HG03025 (cell line): ENCODE results near the gene KIAA1549.
A peak's percentile ranks its signal among the peaks of the same experiment; 100 is the strongest.

Experiments used
- ATAC-seq: cut with Tn5 transposase; IDR thresholded peaks from one replicate; pipeline ENCODE4 v1.9.1; 2021; ENCODE audit warnings: mild to moderate bottlenecking, moderate library complexity; ENCODE audit not compliant: unreplicated experiment, low FRiP score

The KIAA1549 gene

GRCh38 chr7:138887872-138888656 is 93.1 kb downstream of the KIAA1549 start:
- no peak for ATAC-seq

GRCh38 chr7:138887085-138887710 is 94.0 kb downstream of the KIAA1549 start:
- no peak for ATAC-seq

- ATAC-seq = peak; percentile 69
These were observed 94.7 kb downstream of the KIAA1549 start for GRCh38 chr7:138886501-138886917.

- ATAC-seq = no peak
These were observed 95.6 kb downstream of the KIAA1549 start for GRCh38 chr7:138885383-138886147.

DNA sequence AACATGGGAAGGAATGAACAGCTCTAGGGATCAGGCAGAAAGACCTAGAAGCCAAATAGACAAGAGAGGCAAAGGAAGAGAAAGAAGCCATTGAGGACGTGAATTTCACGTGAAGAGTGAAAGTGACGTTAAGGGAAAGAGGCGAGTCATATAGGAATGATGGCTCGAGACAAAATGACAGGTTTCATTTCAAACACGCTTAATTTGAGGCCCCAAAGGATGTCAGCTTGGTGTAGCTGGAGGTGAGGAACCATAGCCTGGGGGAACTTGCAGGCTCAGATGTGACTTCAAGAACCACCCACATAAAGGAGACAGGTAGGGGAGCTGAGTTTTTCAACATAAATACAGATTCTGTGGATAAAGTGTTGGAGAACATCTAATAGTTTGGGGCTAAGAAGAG is 98.9 kb downstream of the KIAA1549 start:
- ATAC-seq = no peak

DNA sequence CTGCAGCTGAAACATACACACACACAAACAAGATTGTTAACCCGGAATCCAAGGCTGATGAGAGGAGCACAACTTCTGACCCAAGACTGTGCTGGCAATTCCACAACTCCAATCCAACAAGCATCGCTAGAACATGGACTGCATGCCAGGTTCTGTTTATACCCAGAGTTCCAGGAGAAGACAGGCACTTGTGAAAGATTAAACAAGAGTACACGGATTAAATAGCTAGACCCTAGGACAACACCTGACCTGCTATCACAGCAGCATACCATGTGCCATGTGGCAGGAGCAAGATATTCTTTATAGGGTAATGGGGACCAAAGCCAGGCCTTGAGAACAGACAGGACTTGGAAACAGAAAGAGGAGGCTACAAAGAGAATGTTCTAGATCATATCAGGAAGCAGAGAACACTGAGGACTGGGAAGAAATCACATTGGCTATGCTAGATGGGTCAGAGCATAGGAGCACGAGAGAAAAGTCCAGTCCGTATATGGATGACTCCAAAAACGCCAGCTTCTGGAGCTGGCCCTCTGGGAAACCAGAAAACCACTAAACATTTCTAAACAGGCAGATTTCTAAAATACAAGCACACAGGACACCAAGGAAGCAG is 99.5 kb downstream of the KIAA1549 start:
- no peak for ATAC-seq

DNA sequence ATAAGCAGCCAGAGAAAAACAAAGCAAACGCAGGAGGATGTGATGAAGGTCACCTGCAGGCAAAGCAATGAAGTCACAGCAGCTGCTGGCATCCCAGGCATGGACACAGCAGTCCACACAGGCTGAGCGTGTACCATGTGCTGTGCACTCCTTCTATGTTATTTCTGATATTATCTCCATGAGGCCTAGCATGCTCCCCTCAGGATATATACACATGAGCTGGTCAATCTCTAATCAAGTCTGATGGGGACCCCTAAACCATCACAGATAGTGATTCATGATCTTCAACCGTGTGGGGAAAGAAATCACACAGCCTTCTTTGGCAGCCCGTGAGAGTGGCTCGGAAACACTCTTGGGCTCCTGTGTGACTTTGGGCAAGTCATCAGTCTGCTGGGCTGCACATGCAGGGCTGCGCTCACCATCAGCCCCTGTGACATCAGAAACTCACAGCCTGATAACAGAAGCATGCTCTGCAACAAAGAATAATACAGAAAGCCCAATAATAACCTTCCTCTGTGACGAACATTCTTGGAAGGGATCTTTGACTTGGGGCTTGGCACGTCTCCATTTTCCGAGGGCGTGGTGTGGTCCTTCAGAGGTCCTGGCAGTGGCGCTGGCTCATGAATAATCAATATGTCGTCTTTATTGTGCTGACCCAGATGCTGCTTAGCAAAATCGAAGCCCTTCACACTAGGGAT is 100.2 kb downstream of the KIAA1549 start:
- ATAC-seq = no peak

- ATAC-seq = no peak
These were observed 101.8 kb downstream of the KIAA1549 start for GRCh38 chr7:138879356-138879755.

- ATAC-seq = no peak
These were observed 102.3 kb downstream of the KIAA1549 start for GRCh38 chr7:138878856-138879255.

GRCh38 chr7:138878051-138878450 is 103.1 kb downstream of the KIAA1549 start:
- ATAC-seq = no peak

DNA sequence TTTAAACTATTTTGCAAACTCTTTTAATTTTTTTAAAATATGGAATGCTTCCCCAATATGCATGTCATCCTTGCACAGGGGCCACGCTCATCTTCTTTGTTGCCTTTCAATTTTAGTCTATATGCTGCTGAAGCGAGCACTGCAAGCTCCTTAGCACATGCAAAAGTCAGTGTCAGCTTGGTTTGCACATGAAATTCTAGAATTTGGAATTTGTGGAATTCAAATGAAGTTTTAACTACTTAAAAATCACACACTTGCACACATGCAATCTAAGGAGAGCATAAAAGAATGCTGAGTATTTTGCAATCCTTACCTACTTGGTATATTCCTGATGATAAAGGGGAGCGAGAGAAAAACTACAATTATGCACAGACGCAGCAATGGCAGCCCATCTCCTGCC is 104.9 kb downstream of the KIAA1549 start:
- no peak for ATAC-seq

GRCh38 chr7:138875794-138876193 is 105.4 kb downstream of the KIAA1549 start:
- ATAC-seq = no peak

DNA sequence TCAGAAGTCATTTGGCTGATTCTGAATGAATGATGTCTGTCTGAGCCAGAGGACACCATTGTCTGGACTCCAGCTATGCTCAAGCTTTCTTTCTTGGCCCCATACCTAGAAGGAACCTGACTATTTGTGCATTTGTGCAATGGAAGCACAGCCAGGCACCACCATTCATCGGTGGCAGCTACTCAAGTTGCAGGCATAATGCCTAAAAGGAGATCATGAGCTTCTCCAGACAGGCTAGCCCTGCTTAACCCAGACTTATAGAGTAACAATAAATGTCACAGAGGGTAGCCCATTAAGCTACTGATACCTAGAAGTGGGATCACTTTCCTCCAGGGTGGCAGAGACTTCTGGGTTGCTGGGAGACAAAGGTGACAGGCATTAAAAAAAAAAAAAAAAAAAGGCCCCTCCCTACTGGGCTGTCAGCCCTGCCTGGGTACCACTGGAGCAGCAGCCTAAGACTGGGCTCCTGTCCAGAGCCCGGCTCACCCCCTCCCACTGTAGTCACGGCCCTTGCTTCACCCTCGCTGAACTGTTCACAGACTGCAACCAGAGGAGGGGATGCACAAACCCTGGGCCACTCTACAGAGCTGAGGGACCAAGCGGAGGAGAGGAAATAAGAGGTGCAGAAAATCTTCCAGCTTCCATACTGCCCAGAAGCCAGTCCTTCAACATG is 107.8 kb downstream of the KIAA1549 start:
- ATAC-seq = no peak

GRCh38 chr7:138872576-138872975 is 108.6 kb downstream of the KIAA1549 start:
- no peak for ATAC-seq

DNA sequence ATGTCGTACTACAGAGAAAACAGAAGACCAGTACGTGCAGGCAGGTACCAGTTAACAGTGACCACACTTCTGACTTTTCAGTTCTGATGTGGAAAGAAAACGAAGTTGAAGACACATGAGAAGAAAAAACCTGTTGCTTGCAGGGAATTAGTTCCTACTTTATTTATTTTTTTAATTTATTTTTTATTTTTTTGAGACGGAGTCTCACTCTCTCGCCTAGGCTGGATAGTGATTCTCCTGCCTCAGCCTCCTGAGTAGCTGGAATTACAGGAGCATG is 109.4 kb downstream of the KIAA1549 start:
- no peak for ATAC-seq

- ATAC-seq = no peak
These were observed 110.0 kb downstream of the KIAA1549 start for GRCh38 chr7:138871065-138871813.

DNA sequence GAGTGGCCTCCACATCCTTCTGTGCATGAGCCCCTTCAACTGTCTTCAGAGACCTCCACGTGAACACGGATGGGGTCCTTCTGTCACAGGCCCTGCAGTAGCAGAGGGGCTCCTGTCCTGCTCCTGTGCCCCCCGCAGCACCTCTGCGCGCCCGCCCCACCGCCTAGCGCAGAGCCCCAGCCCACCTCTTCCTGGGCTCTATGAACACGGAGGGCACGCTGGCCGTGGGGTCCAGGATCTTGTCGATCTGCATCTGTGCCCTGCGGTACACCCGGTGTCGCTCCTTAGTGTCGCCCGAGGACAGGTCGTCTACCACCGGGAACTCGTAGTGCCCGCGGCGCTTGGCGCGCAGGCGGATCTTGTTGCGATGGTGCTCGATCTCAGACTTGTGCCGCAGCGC is 111.8 kb downstream of the KIAA1549 start:
- no peak for ATAC-seq

DNA sequence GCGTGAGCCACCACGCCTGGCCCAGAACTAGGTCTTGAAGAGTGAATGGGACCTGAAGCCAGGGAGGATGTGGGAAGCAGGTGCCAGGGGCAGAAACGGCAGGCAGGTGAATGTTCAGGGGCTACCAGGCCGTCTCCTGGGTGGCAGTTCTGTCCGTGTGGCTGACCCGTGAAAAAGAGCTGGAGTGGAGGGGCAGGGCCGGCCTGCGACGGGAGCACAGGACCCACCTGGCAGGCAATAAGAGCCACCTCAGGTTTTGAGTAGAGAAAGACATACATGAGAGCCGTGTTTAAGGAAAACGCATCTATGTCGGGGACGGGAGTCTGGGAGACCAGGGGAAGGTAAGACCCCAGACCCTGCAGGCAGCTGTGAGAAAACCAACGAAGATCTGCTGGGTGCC is 112.5 kb downstream of the KIAA1549 start:
- ATAC-seq = no peak

GRCh38 chr7:138867744-138868143 is 113.4 kb downstream of the KIAA1549 start:
- ATAC-seq = no peak
